ENCODE results near the gene ELF4.
A peak's percentile ranks its signal among the peaks of the same experiment; 100 is the strongest.

ELF4 gene

GRCh38 chrX:130114141-130114588 is 3.9 kb upstream of the ELF4 start:
- DNase-seq (ENCODE audit: low read depth), result no peak
- TF ChIP-seq CTCF (conservative IDR thresholded peaks at IDR 0.05; ENCODE audit: low read depth, low read length), result no peak
- H3K4me3 ChIP-seq (ENCODE audit: low read depth, low read length), result no peak overlapping the region

GRCh38 chrX:130111220-130112154 is 1.2 kb upstream of the ELF4 start:
- no peak for DNase-seq (ENCODE audit: low read depth)
- TF ChIP-seq CTCF (conservative IDR thresholded peaks at IDR 0.05; ENCODE audit: low read depth, low read length), result no peak
- H3K4me3 ChIP-seq (ENCODE audit: low read depth, low read length), result peak overlapping the region; percentile 43

- no peak for DNase-seq (ENCODE audit: low read depth)
- TF ChIP-seq CTCF (conservative IDR thresholded peaks at IDR 0.05; ENCODE audit: low read depth, low read length), result no peak
These were observed 593 bp downstream of the ELF4 start for GRCh38 chrX:130109429-130110378.

GRCh38 chrX:130108647-130109428 is 1.5 kb downstream of the ELF4 start:
- no peak for DNase-seq (ENCODE audit: low read depth)
- TF ChIP-seq CTCF (conservative IDR thresholded peaks at IDR 0.05; ENCODE audit: low read depth, low read length), result peak; percentile 1
- H3K4me3 ChIP-seq (ENCODE audit: low read depth, low read length), result peak overlapping the region; percentile 63

More at GRCh38 chrX:130109429-130110378, 593 bp downstream of the ELF4 start:
- H3K4me3 ChIP-seq (ENCODE audit: low read depth, low read length), result peak overlapping the region; percentile 63

- no peak for TF ChIP-seq CTCF (conservative IDR thresholded peaks at IDR 0.05; ENCODE audit: low read depth, low read length)
- DNase-seq (ENCODE audit: low read depth), result no peak
- no peak overlapping the region for H3K4me3 ChIP-seq (ENCODE audit: low read depth, low read length)
These were observed 4.2 kb downstream of the ELF4 start for GRCh38 chrX:130106071-130106470.

GRCh38 chrX:130105244-130105643 is 5.1 kb downstream of the ELF4 start:
- peak; percentile 38 for DNase-seq (ENCODE audit: low read depth)
- H3K4me3 ChIP-seq (ENCODE audit: low read depth, low read length), result no peak overlapping the region
- no peak for TF ChIP-seq CTCF (conservative IDR thresholded peaks at IDR 0.05; ENCODE audit: low read depth, low read length)

Measured in choroid plexus epithelial cell (primary cell).